K562 (cell line): ENCODE results near the gene RRAD. TPM values are rescaled to one million over a fixed set of nuclear protein-coding genes. Genes with fewer than 3 reads are reported as not detected.

Experiments used
- CBFA2T2 ChIP-seq: fragments of 450-650 bp; conservative IDR thresholded peaks from 2 replicates; pipeline ENCODE4 v1.6.1; 2017; ENCODE audit warnings: mild to moderate bottlenecking
- CHCHD3 ChIP-seq: fragments of 250-450 bp; sonication (Bioruptor Pico); IDR thresholded peaks from 2 replicates; pipeline ENCODE4 v2.1.2; 2022; ENCODE audit warnings: mild to moderate bottlenecking
- CREB1 ChIP-seq, 2 experiments: sonication (generic) in 1 of 2; formaldehyde crosslinking in 1 of 2; IDR thresholded peaks; 2 replicates each; pipeline versions ENCODE4 v1.6.1 to v1.8.0; 2012 to 2022; ENCODE audit warnings: inconsistent platforms in 1 of 2, mild to moderate bottlenecking in 1 of 2, missing genetic modification reagents in 1 of 2, moderate library complexity in 1 of 2
- FOXA3 ChIP-seq, 2 experiments: fragments of 450-650 bp in 1 of 2; sonication (generic) in 1 of 2; formaldehyde crosslinking; IDR thresholded peaks in 1 of 2; conservative IDR thresholded peaks in 1 of 2; 2 replicates each; pipeline versions ENCODE4 v1.4.0 to v1.8.0; 2020 to 2022; ENCODE audit warnings: mild to moderate bottlenecking in 2 of 2, missing genetic modification reagents in 1 of 2
- RCOR1 ChIP-seq, 2 experiments: IDR thresholded peaks; 2 replicates each; pipeline ENCODE4 v1.6.1; 2012; ENCODE audit warnings: low read depth in 2 of 2, low read length in 2 of 2, borderline replicate concordance in 1 of 2, improper control_type of control experiment in 1 of 2
- REST ChIP-seq, 2 experiments: fragments of 450-650 bp; formaldehyde crosslinking in 1 of 2; IDR thresholded peaks; 2 replicates each; pipeline versions ENCODE4 v1.4.0 to v1.6.1; 2014 to 2020; ENCODE audit warnings: mild to moderate bottlenecking in 2 of 2, borderline replicate concordance in 1 of 2, low read depth in 1 of 2
- WHSC1 ChIP-seq: IDR thresholded peaks from one replicate; pipeline ENCODE4 v1.6.1; 2012; ENCODE audit warnings: low read length, control low read depth, inconsistent platforms
- ZBTB7A ChIP-seq: IDR thresholded peaks from 2 replicates; pipeline ENCODE4 v1.6.1; 2011; ENCODE audit warnings: low read depth, mild to moderate bottlenecking, low read length, moderate library complexity, borderline replicate concordance; ENCODE audit not compliant: control insufficient read depth
- ZNF436 ChIP-seq: fragments of 250-450, 450-650 bp; sonication (Bioruptor Pico); formaldehyde crosslinking; IDR thresholded peaks from 2 replicates; pipeline ENCODE4 v1.7.0; 2020; ENCODE audit warnings: mild to moderate bottlenecking
- ZNF780A ChIP-seq: fragments of 250-450 bp; sonication (Bioruptor Pico); IDR thresholded peaks from 2 replicates; pipeline ENCODE4 v1.5.0; 2021; ENCODE audit warnings: mild to moderate bottlenecking
- polyA plus RNA-seq, 8 experiments: library from polyadenylated mRNA; depleted of rRNA in 4 of 8; stranded (reverse) in 5 of 8; unstranded in 3 of 8; fragments of >200 nt; fragmentation: Nextera tagmentation in 2 of 8; fragmentation: Illumina TruSeq in 1 of 8; extraction: Ambion mirVana in 2 of 8; extraction: Trizol in 1 of 8; gene quantifications; 2 replicates each; pipeline versions ENCODE4 v1.2.1 to v1.2.3, GENCODE V29; 2011 to 2014; ENCODE audit warnings: inconsistent platforms in 1 of 8, missing spikeins in 1 of 8
- total RNA-seq, 7 experiments: library from RNA; depleted of rRNA in 6 of 7; stranded (reverse); fragments of >200 nt in 6 of 7; fragmentation: Illumina TruSeq in 2 of 7; extraction: Trizol in 2 of 7; gene quantifications; 2 replicates each; pipeline versions ENCODE4 v1.2.1 to v1.2.3, GENCODE V29; 2011 to 2021; ENCODE audit warnings: low replicate concordance in 1 of 7
- TF ChIP-seq, protein P1 (sequence below): fragments of 250-450 bp; sonication (Bioruptor Pico); IDR thresholded peaks from 2 replicates; pipeline ENCODE4 v1.4.0; 2020; ENCODE audit warnings: mild to moderate bottlenecking, moderate library complexity, borderline replicate concordance
- TF ChIP-seq, protein P2 (sequence below): fragments of 450-650 bp; IDR thresholded peaks from 2 replicates; pipeline ENCODE4 v1.6.1; 2016

The RRAD gene
- total and polyA plus RNA-seq, 9 of the 15 experiments (the other 6 are each of a cell fraction or from before 2014, with no cell fraction given) = 0.09 to 0.20 (median 0.13) TPM; not detected in 5

GRCh38 chr16:66899945-66900710 lies 25.2 kb downstream of the RRAD start (continued):
- TF ChIP-seq RCOR1 (IDR thresholded peaks at IDR 0.05; ENCODE audit: borderline replicate concordance in 1 of 2, low read depth in 2 of 2, low read length in 2 of 2) (peak in 1 of 2 experiments; percentile 84; a peak in 2 of 4 replicates), ZNF780A (CRISPR knock-in tag) (no peak), CREB1 (IDR thresholded peaks at IDR 0.05) (no peak), CREB1 (CRISPR knock-in tag; IDR thresholded peaks at IDR 0.05) (no peak), ZNF436 (CRISPR knock-in tag) (no peak), CHCHD3 (no peak), FOXA3 (CRISPR knock-in tag; conservative IDR thresholded peaks at IDR 0.05 in 1 of 2, IDR thresholded peaks at IDR 0.05 in 1 of 2) (no peak), REST (IDR thresholded peaks at IDR 0.05; ENCODE audit: borderline replicate concordance) (peak; percentile 54; the same call in 1 of the 2 replicates), REST (CRISPR knock-in tag; IDR thresholded peaks at IDR 0.05; ENCODE audit: low read depth) (no peak), CBFA2T2 (peak; percentile 46), ZBTB7A (peak; percentile 66; the same call in 1 of the 2 replicates), WHSC1 (no peak)
- TF ChIP-seq, protein P1, sequence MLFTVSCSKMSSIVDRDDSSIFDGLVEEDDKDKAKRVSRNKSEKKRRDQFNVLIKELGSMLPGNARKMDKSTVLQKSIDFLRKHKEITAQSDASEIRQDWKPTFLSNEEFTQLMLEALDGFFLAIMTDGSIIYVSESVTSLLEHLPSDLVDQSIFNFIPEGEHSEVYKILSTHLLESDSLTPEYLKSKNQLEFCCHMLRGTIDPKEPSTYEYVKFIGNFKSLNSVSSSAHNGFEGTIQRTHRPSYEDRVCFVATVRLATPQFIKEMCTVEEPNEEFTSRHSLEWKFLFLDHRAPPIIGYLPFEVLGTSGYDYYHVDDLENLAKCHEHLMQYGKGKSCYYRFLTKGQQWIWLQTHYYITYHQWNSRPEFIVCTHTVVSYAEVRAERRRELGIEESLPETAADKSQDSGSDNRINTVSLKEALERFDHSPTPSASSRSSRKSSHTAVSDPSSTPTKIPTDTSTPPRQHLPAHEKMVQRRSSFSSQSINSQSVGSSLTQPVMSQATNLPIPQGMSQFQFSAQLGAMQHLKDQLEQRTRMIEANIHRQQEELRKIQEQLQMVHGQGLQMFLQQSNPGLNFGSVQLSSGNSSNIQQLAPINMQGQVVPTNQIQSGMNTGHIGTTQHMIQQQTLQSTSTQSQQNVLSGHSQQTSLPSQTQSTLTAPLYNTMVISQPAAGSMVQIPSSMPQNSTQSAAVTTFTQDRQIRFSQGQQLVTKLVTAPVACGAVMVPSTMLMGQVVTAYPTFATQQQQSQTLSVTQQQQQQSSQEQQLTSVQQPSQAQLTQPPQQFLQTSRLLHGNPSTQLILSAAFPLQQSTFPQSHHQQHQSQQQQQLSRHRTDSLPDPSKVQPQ (CRISPR knock-in tag) = no peak
- TF ChIP-seq, protein P2, sequence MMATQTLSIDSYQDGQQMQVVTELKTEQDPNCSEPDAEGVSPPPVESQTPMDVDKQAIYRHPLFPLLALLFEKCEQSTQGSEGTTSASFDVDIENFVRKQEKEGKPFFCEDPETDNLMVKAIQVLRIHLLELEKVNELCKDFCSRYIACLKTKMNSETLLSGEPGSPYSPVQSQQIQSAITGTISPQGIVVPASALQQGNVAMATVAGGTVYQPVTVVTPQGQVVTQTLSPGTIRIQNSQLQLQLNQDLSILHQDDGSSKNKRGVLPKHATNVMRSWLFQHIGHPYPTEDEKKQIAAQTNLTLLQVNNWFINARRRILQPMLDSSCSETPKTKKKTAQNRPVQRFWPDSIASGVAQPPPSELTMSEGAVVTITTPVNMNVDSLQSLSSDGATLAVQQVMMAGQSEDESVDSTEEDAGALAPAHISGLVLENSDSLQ = no peak
